ENCODE results near the gene PRKCZ. TPM values are rescaled to one million over a fixed set of nuclear protein-coding genes. Genes with fewer than 3 reads are reported as not detected.

PRKCZ gene
- total RNA-seq, 1 donor from 2014 or later = 58.3 TPM

GRCh38 chr1:2025491-2025981 is 24.7 kb upstream of the PRKCZ start:
- DNase-seq = no peak

- no peak for DNase-seq
Observed at GRCh38 chr1:2027961-2028583, 22.1 kb upstream of the PRKCZ start.

GRCh38 chr1:2028870-2029560 is 21.2 kb upstream of the PRKCZ start:
- no peak for DNase-seq

GRCh38 chr1:2029561-2029960 is 20.6 kb upstream of the PRKCZ start:
- DNase-seq = no peak

- DNase-seq = no peak
Observed at GRCh38 chr1:2030076-2030871, 19.9 kb upstream of the PRKCZ start.

GRCh38 chr1:2031546-2032540 is 18.4 kb upstream of the PRKCZ start:
- DNase-seq = no peak

- DNase-seq = peak; percentile 72
Observed at GRCh38 chr1:2032737-2033136, 17.5 kb upstream of the PRKCZ start.

- DNase-seq = no peak
Observed at GRCh38 chr1:2033165-2033564, 17.0 kb upstream of the PRKCZ start.

- DNase-seq = no peak
Observed at GRCh38 chr1:2036287-2036686, 13.9 kb upstream of the PRKCZ start.

- no peak for DNase-seq
Observed at GRCh38 chr1:2037314-2037979, 12.8 kb upstream of the PRKCZ start.

- DNase-seq = no peak
Observed at GRCh38 chr1:2038229-2038628, 12.0 kb upstream of the PRKCZ start.

GRCh38 chr1:2039251-2039650 is 11.0 kb upstream of the PRKCZ start:
- no peak for DNase-seq

GRCh38 chr1:2041305-2041704 is 8.9 kb upstream of the PRKCZ start:
- DNase-seq = no peak

- DNase-seq = no peak
Observed at GRCh38 chr1:2041887-2042286, 8.3 kb upstream of the PRKCZ start.

GRCh38 chr1:2042830-2043773 is 7.1 kb upstream of the PRKCZ start:
- no peak for DNase-seq

- DNase-seq = no peak
Observed at GRCh38 chr1:2043886-2044285, 6.3 kb upstream of the PRKCZ start.

- DNase-seq = peak; percentile 70
Observed at GRCh38 chr1:2044510-2045319, 5.5 kb upstream of the PRKCZ start.

- no peak for DNase-seq
Observed at GRCh38 chr1:2045468-2046173, 4.6 kb upstream of the PRKCZ start.
